HG03135 (cell line): ENCODE data around the gene OVOL3.
"Not testable (repeated sequence)": the region's sequence is repeated elsewhere in the genome, so short reads cannot be mapped to it uniquely, and the experiment has no call there.

Experiments used
- ATAC-seq: cut with Tn5 transposase; IDR thresholded peaks from one replicate; pipeline ENCODE4 v1.9.1; 2021; ENCODE audit warnings: mild to moderate bottlenecking, moderate library complexity; ENCODE audit not compliant: unreplicated experiment

Gene OVOL3

DNA sequence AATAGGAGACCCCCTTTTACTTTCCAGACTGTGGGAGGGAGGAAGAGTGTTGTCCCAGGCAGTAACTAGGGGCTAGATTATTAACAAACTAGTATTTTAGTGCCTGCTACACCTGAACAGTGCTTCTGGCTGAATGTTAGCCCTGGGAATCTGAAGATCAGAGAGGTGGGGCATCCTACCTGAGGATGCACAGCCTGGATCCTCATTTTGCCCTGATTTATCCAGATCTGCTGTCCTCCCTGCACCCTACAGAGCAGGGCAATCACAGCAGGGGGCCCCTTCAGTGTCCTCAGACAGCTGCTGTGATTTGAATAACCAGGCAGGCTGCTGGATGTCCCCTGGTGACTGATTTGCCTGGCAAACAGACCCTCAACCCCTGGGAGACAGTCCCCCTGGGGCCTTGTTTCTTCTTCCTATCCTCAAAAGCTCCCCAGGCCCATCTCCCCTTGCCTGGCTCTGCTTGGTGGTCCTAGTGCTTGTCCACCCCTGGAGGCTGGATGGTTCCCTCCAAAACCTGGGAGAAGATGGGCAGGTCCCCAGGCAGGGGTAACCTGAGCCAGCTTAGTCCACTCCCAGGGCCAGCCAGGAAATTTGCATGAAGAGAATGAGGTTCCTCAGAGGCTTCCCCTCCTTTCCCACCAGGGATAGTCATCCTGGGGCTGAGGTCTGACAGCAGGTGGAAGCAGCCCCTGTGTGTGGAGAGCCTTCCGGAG is at the start of gene OVOL3:
OVOL3 (plus strand) TSS at position 657 of the 713 bp plus-strand sequence. CDS start 60 bp downstream, outside the sequence.
- ATAC-seq: no peak

GRCh38 chr19:36061367-36061766 is 49.6 kb upstream of the OVOL3 start:
- no peak for ATAC-seq

- no peak for ATAC-seq
These were observed 46.1 kb upstream of the OVOL3 start for GRCh38 chr19:36064826-36065225.

- no peak for ATAC-seq
These were observed 43.3 kb upstream of the OVOL3 start for GRCh38 chr19:36067681-36068080.

GRCh38 chr19:36068810-36069499 is 42.0 kb upstream of the OVOL3 start:
- not testable (repeated sequence) for ATAC-seq

DNA sequence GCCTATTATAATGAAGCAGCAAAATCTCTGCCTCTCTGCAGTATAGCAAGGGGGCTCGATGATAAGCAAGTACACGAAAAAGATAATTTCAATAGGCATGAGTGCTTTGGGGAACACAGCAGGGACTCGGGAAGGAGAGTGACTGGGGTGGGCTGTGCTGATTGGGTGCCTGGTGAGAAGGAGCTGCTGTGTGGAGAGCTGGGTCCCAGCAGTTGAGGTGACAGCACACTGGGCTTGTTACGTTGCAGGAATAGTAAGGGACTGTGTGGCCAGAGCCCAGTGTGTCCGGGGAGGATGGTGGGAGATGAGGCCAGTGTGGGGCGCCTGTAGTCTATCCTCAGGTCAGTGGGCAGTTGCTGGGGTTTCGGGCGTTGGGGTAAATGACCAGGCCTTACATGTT is 38.9 kb upstream of the OVOL3 start:
- no peak for ATAC-seq

DNA sequence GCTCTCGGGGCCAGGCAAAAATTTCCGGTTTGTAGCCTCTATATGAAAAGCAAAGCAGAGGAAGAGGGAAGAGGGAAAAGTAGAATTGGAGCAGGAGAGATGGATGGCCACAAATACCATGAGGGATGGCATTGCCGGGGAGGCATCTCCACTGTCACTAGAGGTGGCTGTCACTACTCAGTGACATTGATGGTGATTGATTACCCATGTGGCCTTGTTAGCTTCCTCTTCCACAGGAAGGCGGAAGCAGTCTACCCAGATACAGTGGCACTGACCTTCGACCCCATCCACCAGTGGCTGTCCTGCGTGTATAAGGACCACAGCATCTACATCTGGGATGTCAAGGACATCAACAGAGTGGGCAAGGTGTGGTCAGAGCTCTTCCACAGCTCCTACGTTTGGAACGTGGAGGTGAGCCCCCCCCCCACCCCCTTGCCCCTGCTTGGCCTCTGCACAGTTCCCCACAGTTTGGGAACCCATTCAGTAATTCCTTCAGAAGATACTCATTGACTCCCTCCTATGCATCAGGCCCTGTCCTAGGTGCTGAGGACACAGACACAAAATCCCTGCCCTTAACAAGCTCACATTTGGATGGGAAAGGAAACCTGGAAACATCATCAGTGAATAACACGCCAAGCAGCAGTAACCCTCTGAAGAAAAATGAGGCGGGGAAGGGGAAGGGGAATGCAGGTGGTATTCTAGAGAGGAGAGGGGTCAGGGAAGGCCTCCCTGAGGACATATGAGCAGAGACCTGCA is 37.6 kb upstream of the OVOL3 start:
- ATAC-seq: no peak

DNA sequence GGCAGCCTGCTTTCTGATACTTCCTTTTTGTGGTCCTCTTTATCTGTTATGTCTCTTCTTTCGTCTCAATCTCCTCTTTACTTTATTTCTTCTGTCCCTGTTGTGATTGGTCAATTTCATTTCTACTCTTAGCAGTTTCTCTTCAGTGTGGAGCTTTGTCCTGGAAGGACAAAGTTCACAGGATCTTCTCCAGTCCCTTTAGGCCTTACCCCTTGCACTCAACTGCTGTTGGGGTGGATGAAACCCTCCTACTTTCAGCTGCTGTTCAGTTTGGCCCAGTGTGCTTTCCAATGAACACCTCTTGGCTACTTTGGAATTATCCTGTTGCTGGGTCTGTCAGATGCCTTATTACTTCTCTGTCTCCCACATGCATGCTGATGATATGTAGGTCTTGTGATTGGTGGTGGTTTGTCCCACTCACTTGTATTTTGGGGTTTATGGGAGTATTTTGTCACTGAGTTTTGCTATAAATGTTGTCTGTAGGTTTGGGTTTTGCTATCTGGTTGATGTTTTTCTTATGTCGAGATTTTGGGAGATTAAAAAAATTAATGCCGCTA is 31.5 kb upstream of the OVOL3 start:
- no peak for ATAC-seq

- no peak for ATAC-seq
These were observed 29.6 kb upstream of the OVOL3 start for GRCh38 chr19:36081385-36081784.

DNA sequence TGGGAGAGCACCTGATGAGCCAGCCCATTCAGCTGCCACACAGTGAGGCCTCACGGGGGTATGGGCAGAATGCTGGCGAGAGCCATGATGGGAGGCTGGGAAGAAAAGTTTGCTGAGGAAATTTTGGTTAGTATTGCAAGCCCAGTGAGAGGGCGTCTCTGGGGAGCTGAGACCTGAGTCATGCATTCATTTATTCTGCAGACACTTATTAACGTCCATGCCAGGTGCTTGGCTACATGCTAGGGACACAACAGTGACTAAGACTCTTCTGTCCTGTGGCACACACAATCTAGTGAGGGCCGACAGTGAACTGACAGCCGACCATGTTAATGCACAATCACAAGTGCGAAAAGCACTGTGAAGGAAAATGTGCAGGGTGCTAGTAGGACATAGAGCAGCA is 29.0 kb upstream of the OVOL3 start:
- no peak for ATAC-seq

DNA sequence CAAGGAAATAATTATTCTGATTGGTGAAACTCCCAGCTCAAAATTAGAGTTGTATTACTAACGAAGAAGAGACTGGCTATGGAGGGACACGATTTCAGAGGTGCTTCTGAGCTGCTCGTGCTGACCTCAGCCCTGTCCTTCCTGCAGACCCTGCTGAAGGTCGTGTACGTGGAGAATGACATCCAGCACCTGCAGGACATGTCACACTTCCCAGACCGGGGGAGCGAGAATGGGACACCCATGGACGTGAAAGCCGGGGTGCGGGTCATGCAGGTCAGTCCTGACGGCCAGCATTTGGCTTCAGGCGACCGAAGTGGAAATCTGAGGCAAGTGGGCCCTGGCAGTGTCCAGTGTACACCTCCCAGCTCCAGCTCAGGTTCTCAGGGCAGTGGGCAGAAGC is 28.0 kb upstream of the OVOL3 start:
- ATAC-seq: no peak

- ATAC-seq: no peak
These were observed 26.5 kb upstream of the OVOL3 start for GRCh38 chr19:36084231-36085009.

GRCh38 chr19:36086326-36086725 is 24.6 kb upstream of the OVOL3 start:
- ATAC-seq: no peak

DNA sequence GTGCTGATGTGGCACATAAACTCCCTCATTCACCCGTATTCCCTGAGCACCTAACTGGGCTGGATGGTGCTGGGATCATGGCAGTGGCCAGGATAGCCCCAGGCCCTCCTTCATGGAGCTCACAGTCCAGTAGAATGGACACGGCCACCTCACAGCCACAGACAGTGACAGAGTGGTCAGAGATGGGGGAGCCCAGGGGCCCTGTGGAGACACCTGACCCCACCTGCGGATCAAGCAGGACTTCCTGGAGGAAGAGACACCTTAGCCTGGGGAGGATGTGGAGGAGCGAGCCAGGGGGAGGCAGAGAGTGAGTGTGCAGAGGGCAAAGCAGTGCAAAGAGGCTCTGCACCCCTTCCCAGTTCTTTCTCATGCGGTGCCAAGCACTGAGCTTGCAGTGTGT is 21.1 kb upstream of the OVOL3 start:
- no peak for ATAC-seq

DNA sequence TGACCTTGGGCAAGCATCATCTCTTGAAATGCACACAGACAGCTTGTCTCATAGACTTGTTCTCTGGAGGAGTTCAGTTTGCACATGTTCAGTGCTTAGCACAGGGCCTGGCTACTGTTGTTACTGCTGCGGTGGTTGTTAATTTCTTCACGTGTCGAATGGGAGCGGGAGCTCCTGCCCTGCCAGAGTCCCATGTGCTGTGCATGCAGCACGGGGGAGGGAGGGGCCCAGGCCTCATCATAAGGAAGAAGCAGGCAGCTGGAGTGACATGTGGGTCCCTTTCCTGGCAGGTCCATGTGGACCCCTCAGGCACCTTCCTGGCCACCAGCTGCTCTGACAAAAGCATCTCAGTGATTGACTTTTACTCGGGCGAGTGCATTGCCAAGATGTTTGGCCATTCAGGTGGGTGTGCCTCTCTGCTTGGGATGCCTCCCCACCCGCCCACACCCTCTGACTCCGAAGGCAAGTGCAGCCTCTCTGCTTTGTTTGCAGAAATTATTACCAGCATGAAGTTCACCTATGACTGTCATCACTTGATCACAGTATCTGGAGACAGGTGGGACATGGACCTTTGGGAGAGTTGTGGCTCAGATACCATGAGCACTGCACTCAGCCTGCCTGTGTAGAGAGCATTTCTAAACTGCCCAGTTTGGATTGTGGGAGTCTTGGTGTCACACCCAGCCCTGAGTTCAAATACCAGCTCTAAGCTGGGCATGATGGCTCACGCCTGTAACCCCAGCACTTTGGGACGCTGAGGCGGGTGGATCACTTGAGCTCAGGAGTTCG is 19.8 kb upstream of the OVOL3 start:
- no peak for ATAC-seq

DNA sequence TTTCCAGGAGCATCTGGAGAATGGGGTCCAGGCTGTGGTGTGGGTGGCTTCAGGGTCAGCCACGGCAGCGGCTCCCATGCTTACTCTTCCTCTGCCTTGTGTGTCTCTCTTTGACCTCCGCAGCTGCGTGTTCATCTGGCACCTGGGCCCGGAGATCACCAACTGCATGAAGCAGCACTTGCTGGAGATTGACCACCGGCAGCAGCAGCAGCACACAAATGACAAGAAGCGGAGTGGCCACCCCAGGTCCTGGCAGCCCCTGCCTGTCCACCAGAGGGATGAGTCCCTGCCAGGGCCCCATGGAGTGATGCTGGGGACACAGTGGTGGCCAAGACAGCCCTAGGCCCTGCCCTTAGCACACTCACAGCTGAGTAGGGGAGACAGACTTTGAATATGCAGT is 18.4 kb upstream of the OVOL3 start:
- no peak for ATAC-seq

DNA sequence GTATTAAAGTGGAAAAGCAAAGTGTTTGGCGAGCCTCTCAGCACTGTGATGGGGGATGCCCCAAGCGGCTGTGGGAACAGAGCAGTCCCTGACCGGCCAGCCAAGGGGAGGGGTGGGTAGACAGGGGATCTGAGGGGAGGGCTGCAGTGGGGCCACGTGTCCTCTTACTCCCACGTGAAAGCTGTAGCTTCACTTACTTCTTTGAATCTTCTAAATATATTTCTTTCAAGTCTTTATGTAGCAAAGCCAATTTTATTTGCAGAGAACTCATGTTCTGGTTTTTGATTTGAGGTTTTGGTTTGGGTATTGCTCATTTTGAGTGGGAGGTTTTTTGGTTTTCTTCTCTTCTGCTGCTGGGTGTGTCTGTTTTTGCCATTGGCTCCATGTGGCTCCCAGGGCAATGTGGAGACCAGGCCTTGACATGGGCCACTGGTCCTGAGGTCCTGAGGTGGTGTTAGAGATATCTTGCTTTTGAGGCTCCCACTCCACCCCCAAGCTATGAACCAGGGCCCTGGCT is 17.7 kb upstream of the OVOL3 start:
- ATAC-seq: no peak

DNA sequence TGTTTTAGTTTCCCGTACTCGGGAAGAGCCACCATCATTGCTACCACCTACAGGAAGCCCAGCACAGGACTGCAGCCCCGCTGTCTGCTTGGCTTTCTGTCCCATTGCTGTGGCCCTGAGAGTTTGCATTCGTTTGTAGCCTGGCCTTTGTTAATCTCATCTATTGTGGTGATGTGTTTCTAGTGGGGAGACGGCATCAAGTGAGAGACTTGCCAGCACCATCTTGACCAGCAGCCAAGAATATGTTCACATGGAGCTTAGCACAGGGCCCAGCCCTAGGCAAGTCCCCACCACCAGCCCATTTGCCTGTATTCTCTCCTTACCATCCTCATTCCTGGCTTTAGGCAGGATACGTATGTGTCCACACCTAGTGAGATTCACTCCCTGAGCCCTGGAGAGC is 17.3 kb upstream of the OVOL3 start:
- no peak for ATAC-seq

DNA sequence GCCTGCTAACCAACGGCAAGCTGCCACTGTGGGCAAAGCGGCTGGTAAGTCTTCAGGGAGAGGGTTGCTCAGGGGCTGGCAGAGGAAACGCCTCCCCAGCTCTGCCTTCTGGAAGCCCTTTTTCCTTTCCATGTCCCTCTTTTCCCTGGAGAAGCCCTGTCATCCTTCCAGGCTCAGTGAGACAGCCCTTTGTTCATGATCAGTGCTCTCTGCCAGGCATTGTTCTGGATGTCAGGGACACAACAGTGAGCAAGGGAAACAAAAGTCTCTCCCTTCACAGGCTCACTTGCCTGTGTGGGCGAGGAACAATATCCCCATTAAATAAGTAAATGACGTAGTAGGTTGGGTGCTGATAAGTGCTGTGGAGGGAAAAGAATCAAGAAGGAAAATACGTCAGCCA is 13.9 kb upstream of the OVOL3 start:
- ATAC-seq: no peak
